HepG2 (cell line): ENCODE results near the gene AGBL2. TPM values are rescaled to one million over a fixed set of nuclear protein-coding genes. Genes with fewer than 3 reads are reported as not detected.

Experiments
- FOXA3 ChIP-seq: IDR thresholded peaks from 2 replicates; pipeline ENCODE4 v1.6.1; 2016; ENCODE audit warnings: missing genetic modification reagents, missing compliant biosample characterization
- TRIM24 ChIP-seq: sonication (generic); formaldehyde crosslinking; IDR thresholded peaks from 2 replicates; pipeline ENCODE4 v1.8.0; 2022; ENCODE audit warnings: mild to moderate bottlenecking, missing genetic modification reagents
- ZBTB4 ChIP-seq: sonication (generic); formaldehyde crosslinking; IDR thresholded peaks from 2 replicates; pipeline ENCODE4 v1.4.0; 2020; ENCODE audit warnings: missing genetic modification reagents, mild to moderate bottlenecking, borderline replicate concordance
- ZNF407 ChIP-seq: sonication (generic); formaldehyde crosslinking; IDR thresholded peaks from one replicate; pipeline ENCODE4 v1.5.1; 2020; ENCODE audit warnings: mild to moderate bottlenecking, missing genetic modification reagents; ENCODE audit errors: not compliant biosample characterization
- polyA plus RNA-seq, 8 experiments: library from polyadenylated mRNA; depleted of rRNA in 3 of 8; stranded (reverse) in 7 of 8; unstranded in 1 of 8; fragments of >200 nt; fragmentation: Illumina TruSeq in 4 of 8; extraction: Trizol in 4 of 8; gene quantifications; 2 replicates each; pipeline versions ENCODE4 v1.2.1 to v1.2.3, GENCODE V29; 2011 to 2016; ENCODE audit warnings: low read depth in 4 of 8, missing spikeins in 1 of 8, mixed read lengths in 1 of 8; ENCODE audit not compliant: insufficient read depth in 1 of 8
- total RNA-seq, 5 experiments: library from RNA; depleted of rRNA; stranded (reverse); fragments of >200 nt; fragmentation: Illumina TruSeq; extraction: Trizol; gene quantifications; 2 replicates each; pipeline ENCODE4 v1.2.3, GENCODE V29; 2016; ENCODE audit warnings: low read depth in 1 of 5

Gene AGBL2
- total and polyA plus RNA-seq, 2 of the 13 experiments (the other 11 are each of a cell fraction or from before 2014, with no cell fraction given), result 1.6 to 5.7 TPM

- TF ChIP-seq ZNF407 (CRISPR knock-in tag), result no peak
- no peak for TF ChIP-seq ZBTB4 (CRISPR knock-in tag)
- no peak for TF ChIP-seq FOXA3 (CRISPR knock-in tag)
- TF ChIP-seq TRIM24 (CRISPR knock-in tag), result no peak
Observed at GRCh38 chr11:47631473-47631872, 83.7 kb downstream of the AGBL2 start (continued).
